Stomach (tissue), 4 donors: ENCODE data around the gene CAPN10.

Source experiments
- CTCF ChIP-seq, 7 experiments: fragments of 450-650 bp in 4 of 7; fragments of 200-600 bp in 3 of 7; sonication (generic) in 3 of 7; IDR thresholded peaks; one replicate each; pipeline ENCODE4 v1.5.1; 2016 to 2019; ENCODE audit warnings: antibody characterized with exemption in 7 of 7, control low read depth in 2 of 7, mild to moderate bottlenecking in 1 of 7
- POLR2A ChIP-seq, 4 donors: fragments of 450-650 bp; IDR thresholded peaks; one replicate each; pipeline ENCODE4 v1.6.1; 2016; ENCODE audit warnings: antibody characterized with exemption in 4 of 4, control low read depth in 2 of 4, mild to moderate bottlenecking in 1 of 4, moderate library complexity in 1 of 4
- POLR2AphosphoS5 ChIP-seq, 3 donors: sonication (generic); formaldehyde crosslinking; IDR thresholded peaks; one replicate each; pipeline ENCODE4 v1.6.1; 2016; ENCODE audit warnings: antibody characterized with exemption in 3 of 3

GRCh38 chr2:240635121-240635997 is 48.8 kb downstream of the CAPN10 start:
- TF ChIP-seq CTCF (IDR thresholded peaks at IDR 0.05) (no peak), POLR2A (IDR thresholded peaks at IDR 0.05) (no peak), POLR2AphosphoS5 (IDR thresholded peaks at IDR 0.05) (no peak)
